Measurements from ENCODE around the gene PRELID2. TPM values are rescaled to one million over a fixed set of nuclear protein-coding genes. Genes with fewer than 3 reads are reported as not detected.
A peak's percentile ranks its signal among the peaks of the same experiment; 100 is the strongest.

PRELID2 gene
- polyA plus RNA-seq, 10 donors: 2.0 to 4.1 (median 2.8) TPM

DNA sequence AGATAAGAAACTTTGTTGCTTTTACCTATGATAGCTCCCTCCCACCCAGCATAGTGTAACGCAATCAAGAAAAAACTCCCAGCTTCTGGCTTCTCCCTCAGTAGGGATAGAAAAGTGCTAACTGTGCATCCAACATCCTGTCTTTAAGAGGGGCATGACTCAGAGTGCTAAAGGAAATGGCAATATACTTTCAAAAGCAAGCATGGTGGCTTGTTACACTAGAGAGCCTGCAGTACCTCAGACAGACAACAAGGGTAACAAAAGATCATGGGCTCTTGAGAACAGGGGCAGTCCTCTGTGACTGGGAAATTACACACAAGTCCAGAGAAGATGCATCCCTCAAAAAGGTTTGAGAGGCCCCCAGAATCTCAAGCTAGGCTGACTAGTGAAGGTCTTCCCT is 37.8 kb downstream of the PRELID2 start:
- DNase-seq: no peak

- no peak for DNase-seq
Observed at GRCh38 chr5:145796318-145796717, 38.8 kb downstream of the PRELID2 start.

GRCh38 chr5:145793574-145793973 is 41.6 kb downstream of the PRELID2 start:
- no peak for DNase-seq

DNA sequence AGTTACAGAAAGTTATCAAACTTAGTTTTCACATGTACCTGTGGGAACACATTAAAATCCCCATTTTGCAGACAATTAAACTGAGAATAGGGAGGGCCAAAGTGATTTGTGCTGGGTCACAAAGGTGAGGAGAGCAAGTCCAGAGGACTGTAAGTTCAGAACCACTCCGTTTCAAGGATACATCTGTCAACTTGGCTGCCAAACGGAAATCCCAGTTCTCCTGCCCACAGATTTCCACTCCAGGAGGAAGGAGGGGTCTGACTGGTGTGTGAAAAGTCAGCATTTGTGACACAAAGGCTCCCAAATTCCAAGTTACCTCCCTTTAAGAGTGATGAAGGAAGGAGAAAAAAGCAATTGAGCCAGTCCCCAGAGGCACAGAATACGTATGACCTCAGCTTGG is 42.3 kb downstream of the PRELID2 start:
- no peak for DNase-seq

DNA sequence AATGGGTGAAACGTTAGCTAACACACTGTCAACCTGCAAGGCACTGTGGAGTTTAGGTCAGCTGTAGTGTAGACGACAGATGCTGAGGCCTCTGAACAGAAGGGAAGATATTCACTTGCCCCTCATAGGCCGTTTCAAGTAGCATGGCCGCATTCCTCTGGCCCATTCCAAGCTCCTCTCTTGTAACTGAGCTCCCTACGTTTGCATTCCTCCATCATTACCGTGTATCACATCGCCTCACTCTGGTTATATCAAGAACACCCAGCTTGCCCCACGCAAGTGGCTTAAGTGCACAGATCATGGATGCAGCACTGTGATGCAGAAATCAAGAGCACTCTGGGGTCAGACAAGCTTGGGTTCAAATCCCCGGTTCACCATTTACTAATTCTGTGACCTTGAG is 43.3 kb downstream of the PRELID2 start:
- no peak for DNase-seq

GRCh38 chr5:145787996-145788395 is 47.1 kb downstream of the PRELID2 start:
- DNase-seq: no peak

DNA sequence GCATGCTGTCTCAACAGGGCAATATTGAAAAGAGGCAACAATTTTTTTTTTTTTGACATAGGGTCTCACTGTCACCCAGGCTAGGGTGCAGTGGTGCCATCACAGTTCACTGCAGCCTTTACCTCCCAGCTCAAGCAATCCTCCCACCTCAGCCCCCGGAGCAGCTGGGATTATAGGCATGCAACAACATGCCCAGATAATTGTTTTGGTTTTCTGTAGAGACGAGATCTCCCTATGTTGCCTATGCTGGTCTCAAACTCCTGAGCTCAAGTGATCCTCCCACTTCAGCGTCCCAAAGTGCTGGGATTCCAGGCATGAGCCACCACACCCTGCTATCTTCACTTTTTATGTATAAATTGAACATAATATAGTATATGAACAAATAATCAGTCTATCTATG is 47.6 kb downstream of the PRELID2 start:
- no peak for DNase-seq

DNA sequence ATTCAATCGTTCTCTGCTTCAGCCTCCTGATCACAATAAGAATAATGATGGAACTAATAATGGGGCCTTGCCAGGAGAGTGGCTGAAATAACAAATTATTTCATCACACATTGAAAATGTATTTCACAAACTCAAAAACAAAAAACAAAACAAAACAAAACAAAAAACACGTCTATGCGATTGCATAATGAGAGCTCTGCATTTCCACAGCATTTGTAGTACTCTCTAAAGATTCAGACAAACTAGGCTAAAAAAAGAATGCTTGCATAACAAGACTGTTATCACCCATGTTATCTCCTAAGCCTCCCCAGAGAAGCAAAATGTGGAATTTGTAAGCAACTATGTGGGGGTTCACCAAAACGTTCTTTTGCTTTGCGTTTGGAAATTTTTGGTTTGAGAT is 48.1 kb downstream of the PRELID2 start:
- DNase-seq: no peak

DNA sequence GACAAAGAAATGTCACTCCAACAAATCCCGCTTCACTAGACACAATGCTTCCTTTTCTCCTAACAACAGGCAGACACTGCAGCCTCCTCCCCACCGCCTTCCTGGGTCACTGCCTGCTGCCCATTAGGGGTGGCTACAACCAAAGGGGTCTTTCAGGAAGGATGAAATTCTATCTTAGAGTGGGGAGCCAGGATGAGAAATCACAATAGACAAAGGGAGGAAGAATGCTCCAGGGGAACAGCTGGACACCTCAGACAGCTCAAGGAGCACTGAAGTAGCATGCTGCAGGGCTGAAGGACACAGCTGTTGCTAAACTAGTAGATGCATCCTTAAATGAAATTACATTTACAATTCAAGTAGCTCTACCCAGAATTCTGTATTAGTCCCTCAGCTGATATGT is 54.2 kb downstream of the PRELID2 start:
- no peak for DNase-seq

- no peak for DNase-seq
Observed at GRCh38 chr5:145778144-145778900, 56.8 kb downstream of the PRELID2 start.

- DNase-seq: no peak
Observed at GRCh38 chr5:145777445-145778063, 57.6 kb downstream of the PRELID2 start.

DNA sequence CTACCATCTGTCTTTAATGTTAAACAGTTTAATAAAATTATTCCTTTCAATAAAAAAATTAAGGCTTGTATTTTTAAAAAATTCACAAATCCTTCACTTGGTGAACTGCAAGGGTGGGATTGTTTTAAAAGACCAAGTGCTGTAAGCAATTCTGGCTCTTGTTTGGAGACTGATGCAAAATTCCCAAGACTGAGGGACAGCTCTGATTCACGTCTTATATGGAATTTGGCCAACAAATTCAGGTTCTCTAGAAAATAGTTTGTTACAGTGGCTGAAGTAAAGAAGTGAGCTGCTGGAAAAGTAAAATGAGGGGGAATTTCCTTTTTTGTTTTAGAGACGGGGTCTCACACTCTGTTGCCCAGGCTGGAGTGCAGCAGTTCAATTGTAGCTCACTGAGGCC is 58.3 kb downstream of the PRELID2 start:
- DNase-seq: peak in 1 of 3 donors; percentile 18

- DNase-seq: peak in 1 of 3 donors; percentile 67
Observed at GRCh38 chr5:145775893-145776444, 59.2 kb downstream of the PRELID2 start.

- DNase-seq: no peak
Observed at GRCh38 chr5:145775411-145775810, 59.7 kb downstream of the PRELID2 start.

GRCh38 chr5:145774442-145774841 is 60.7 kb downstream of the PRELID2 start:
- no peak for DNase-seq

GRCh38 chr5:145772466-145772865 is 62.7 kb downstream of the PRELID2 start:
- DNase-seq: no peak

DNA sequence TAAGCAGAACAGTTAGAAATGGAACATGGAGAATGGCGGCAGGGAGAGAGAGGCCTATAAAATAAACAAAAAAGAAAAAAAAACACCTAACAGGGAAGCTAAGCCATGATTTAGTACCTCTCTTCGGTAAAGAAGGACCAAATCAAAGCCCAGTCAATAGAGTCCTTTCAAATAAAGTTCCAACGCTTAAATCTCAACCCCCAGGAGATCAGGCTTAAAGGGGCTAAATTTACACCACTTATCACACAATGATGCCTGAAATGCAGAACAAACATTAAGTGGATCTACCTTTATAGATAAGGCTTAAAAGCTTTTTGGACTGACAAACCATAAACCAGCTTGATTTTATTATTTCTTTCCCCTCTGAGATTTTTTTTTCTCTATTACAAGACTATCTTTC is 66.3 kb downstream of the PRELID2 start:
- DNase-seq: no peak

DNA sequence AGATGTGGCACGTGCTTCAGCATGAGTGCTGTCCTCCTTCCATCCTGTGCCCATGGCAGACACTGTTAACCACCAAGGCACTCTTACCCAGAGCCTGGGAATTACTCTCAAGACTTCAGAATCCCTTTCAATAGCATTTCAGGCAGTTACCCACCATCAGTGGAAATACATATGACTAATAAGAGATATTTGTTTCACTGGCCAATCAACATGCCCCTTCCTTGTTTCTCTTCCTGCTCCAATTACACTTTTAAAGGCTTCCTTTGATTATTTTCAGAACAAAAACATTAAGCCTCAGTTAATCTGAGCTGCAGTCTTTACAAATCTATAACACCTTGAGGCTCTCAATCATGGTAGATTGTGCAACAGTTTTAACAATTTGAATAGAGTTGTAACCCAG is 70.8 kb downstream of the PRELID2 start:
- DNase-seq: no peak

DNA sequence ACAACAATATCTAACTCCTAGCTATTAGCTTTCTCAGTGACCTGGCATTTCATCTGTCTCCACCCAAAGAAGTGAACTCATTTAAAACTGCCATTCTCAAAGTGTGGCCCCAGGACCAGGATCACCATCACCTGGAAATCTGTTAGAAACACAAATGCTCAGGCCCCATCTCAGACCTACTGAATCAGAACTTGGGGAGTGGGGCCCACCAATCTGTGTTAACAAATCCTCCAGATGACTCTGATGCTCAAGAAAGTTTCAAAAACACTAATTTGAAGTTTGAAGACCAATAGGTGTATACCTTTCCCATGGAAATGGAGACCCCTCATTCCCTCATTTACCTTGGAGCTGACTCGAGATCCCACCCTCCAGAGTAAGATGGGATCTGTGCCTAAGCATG is 72.3 kb downstream of the PRELID2 start:
- no peak for DNase-seq

DNA sequence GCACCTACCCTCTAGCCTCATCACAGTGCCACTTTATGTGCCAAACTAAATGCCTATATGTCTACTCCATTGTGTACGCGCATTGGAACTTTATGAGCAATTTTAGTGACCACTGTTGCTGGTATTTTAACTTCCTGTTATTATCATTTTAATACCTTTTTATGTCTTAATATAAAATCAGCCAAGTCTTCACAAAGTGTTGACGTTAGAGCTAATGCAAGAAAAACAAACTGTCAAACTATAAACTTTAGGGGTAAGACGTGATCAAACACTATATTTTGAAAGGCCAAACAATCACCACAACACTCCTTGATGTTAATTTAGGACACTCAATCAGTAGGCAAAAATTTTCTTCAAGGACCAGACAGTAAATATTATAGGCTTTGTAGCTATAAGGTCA is 73.9 kb downstream of the PRELID2 start:
- no peak for DNase-seq

DNA sequence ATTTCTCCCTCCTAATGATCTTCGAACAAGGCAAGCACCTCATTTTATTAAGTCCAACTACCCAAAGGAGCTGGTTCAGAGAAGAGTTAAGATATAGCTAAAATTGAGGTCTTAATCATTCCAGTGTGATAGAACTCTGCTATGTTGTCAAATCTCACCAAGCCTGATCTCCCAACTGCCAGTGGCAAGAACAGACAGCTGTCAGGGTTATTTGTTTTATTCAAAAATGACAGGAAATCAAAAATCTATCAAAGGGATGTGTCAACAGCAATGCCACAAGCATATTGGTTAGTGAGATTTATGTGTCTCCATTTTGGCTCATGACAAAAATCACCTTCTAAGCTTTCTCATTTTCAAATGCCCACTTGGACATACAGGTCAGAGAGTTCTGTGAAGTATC is 74.5 kb downstream of the PRELID2 start:
- no peak for DNase-seq

- DNase-seq: peak in 1 of 3 donors; percentile 8
Observed at GRCh38 chr5:145752947-145753346, 82.2 kb downstream of the PRELID2 start.

GRCh38 chr5:145752534-145752933 is 82.6 kb downstream of the PRELID2 start:
- DNase-seq: no peak

Data from muscle of back (tissue), 11 donors.